ENCODE measurements around the gene MPRIP.

The MPRIP gene

GRCh38 chr17:17118399-17118798 lies 76.1 kb downstream of the MPRIP start:
- Histone ChIP-seq H4K20me1 (ENCODE audit: insufficient read depth, low read length) (peaks cover 81% of the 10 kb centered on the region), H3K9me3 (ENCODE audit: insufficient read depth, low read length, severe bottlenecking) (no peaks in the 10 kb centered on the region), H3K4me3 (ENCODE audit: low read depth in 1 of 2, low read length in 2 of 2) (no peak overlapping the region), H3K79me2 (ENCODE audit: insufficient read depth, low read length) (peaks cover 95% of the 10 kb centered on the region), H3K4me2 (ENCODE audit: insufficient read depth, low read length) (no peak overlapping the region), H3K4me1 (ENCODE audit: insufficient read depth, low read length) (peaks cover 18% of the 10 kb centered on the region; the same call in 1 of the 2 replicates), H2AFZ (ENCODE audit: low read depth, low read length) (no peak overlapping the region), H3K27ac (ENCODE audit: low read length) (peak overlapping the region; percentile 15; the same call in 1 of the 2 replicates), H3K36me3 (ENCODE audit: insufficient read depth, low read length) (0 out of 2 replicates have a peak, but pooled peaks cover 4% of the 10 kb centered on the region), H3K27me3 (ENCODE audit: insufficient read depth, low read length, poor library complexity) (no peaks in the 10 kb centered on the region), H3K9ac (ENCODE audit: low read depth, low read length) (no peak overlapping the region)
- TF ChIP-seq CTCF (IDR thresholded peaks at IDR 0.05; ENCODE audit: borderline replicate concordance, extremely low read depth, low read length, poor library complexity, severe bottlenecking) (no peak), EZH2 (IDR thresholded peaks at IDR 0.05; ENCODE audit: borderline replicate concordance, low read depth, low read length, severe bottlenecking) (no peak)
- ATAC-seq (ENCODE audit: insufficient read depth, low read depth): no peak
- DNase-seq: no peak

- no peak for ATAC-seq (ENCODE audit: insufficient read depth, low read depth)
- Histone ChIP-seq H3K36me3 (ENCODE audit: insufficient read depth, low read length) (0 out of 2 replicates have a peak, but pooled peaks cover 4% of the 10 kb centered on the region), H3K79me2 (ENCODE audit: insufficient read depth, low read length) (peaks cover 94% of the 10 kb centered on the region), H4K20me1 (ENCODE audit: insufficient read depth, low read length) (peaks cover 85% of the 10 kb centered on the region), H2AFZ (ENCODE audit: low read depth, low read length) (no peak overlapping the region), H3K9ac (ENCODE audit: low read depth, low read length) (no peak overlapping the region), H3K9me3 (ENCODE audit: insufficient read depth, low read length, severe bottlenecking) (no peaks in the 10 kb centered on the region), H3K27ac (ENCODE audit: low read length) (peak overlapping the region; percentile 21; the same call in 1 of the 2 replicates), H3K27me3 (ENCODE audit: insufficient read depth, low read length, poor library complexity) (no peaks in the 10 kb centered on the region), H3K4me1 (ENCODE audit: insufficient read depth, low read length) (peaks cover 18% of the 10 kb centered on the region; the same call in 1 of the 2 replicates), H3K4me2 (ENCODE audit: insufficient read depth, low read length) (no peak overlapping the region), H3K4me3 (ENCODE audit: low read depth in 1 of 2, low read length in 2 of 2) (no peak overlapping the region)
- DNase-seq: no peak
- TF ChIP-seq CTCF (IDR thresholded peaks at IDR 0.05; ENCODE audit: borderline replicate concordance, extremely low read depth, low read length, poor library complexity, severe bottlenecking) (no peak), EZH2 (IDR thresholded peaks at IDR 0.05; ENCODE audit: borderline replicate concordance, low read depth, low read length, severe bottlenecking) (no peak)
Measured at GRCh38 chr17:17119106-17119505, 76.8 kb downstream of the MPRIP start.

GRCh38 chr17:17119533-17119932 lies 77.3 kb downstream of the MPRIP start:
- Histone ChIP-seq H2AFZ (ENCODE audit: low read depth, low read length) (no peak overlapping the region), H3K9ac (ENCODE audit: low read depth, low read length) (no peak overlapping the region), H3K4me3 (ENCODE audit: low read depth in 1 of 2, low read length in 2 of 2) (no peak overlapping the region), H3K27ac (ENCODE audit: low read length) (peak overlapping the region; percentile 36; the same call in 1 of the 2 replicates), H3K4me2 (ENCODE audit: insufficient read depth, low read length) (no peak overlapping the region), H3K9me3 (ENCODE audit: insufficient read depth, low read length, severe bottlenecking) (no peaks in the 10 kb centered on the region), H3K4me1 (ENCODE audit: insufficient read depth, low read length) (peaks cover 18% of the 10 kb centered on the region; the same call in 1 of the 2 replicates), H3K36me3 (ENCODE audit: insufficient read depth, low read length) (0 out of 2 replicates have a peak, but pooled peaks cover 4% of the 10 kb centered on the region), H3K27me3 (ENCODE audit: insufficient read depth, low read length, poor library complexity) (no peaks in the 10 kb centered on the region), H3K79me2 (ENCODE audit: insufficient read depth, low read length) (peaks cover 94% of the 10 kb centered on the region), H4K20me1 (ENCODE audit: insufficient read depth, low read length) (peaks cover 87% of the 10 kb centered on the region)
- DNase-seq (peak; percentile 54), ATAC-seq (ENCODE audit: insufficient read depth, low read depth) (peak; percentile 88)
- TF ChIP-seq EZH2 (IDR thresholded peaks at IDR 0.05; ENCODE audit: borderline replicate concordance, low read depth, low read length, severe bottlenecking) (no peak), CTCF (IDR thresholded peaks at IDR 0.05; ENCODE audit: borderline replicate concordance, extremely low read depth, low read length, poor library complexity, severe bottlenecking) (no peak)

Measured in DND-41 (cell line).